Activated CD8-positive, alpha-beta memory T cell treated with anti-CD3 and anti-CD28 coated beads for 48 hours (primary cell): ENCODE data around the gene PAOX.
"Not testable (repeated sequence)": the region's sequence is repeated elsewhere in the genome, so short reads cannot be mapped to it uniquely, and the experiment has no call there.

Experiments
- DNase-seq, 3 experiments: peaks; one replicate each; pipeline ENCODE4 v3.0.0-alpha.2; 2020; ENCODE audit warnings: low read depth in 2 of 3, low spot score in 2 of 3

The PAOX gene

DNA sequence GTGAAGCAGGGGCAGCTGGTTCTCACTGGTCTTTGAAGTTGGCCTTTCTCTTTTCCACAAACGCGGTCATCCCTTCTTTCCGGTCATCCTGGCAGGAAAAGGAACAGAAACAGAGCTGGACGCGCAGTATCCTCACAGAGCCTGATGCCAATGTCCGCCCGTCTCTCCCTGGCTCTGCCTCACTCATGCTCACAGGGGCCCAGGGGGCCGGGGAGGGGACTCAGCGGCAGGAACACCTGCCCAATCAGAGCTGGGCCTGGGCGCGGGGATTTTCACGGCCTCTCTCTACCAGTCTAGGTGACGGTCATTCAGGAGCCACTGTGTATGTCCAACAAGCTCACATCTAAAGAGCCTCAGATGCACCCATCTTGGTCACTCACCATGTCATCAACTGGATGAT, 16.2 kb upstream of the PAOX start:
- DNase-seq, result no peak

DNA sequence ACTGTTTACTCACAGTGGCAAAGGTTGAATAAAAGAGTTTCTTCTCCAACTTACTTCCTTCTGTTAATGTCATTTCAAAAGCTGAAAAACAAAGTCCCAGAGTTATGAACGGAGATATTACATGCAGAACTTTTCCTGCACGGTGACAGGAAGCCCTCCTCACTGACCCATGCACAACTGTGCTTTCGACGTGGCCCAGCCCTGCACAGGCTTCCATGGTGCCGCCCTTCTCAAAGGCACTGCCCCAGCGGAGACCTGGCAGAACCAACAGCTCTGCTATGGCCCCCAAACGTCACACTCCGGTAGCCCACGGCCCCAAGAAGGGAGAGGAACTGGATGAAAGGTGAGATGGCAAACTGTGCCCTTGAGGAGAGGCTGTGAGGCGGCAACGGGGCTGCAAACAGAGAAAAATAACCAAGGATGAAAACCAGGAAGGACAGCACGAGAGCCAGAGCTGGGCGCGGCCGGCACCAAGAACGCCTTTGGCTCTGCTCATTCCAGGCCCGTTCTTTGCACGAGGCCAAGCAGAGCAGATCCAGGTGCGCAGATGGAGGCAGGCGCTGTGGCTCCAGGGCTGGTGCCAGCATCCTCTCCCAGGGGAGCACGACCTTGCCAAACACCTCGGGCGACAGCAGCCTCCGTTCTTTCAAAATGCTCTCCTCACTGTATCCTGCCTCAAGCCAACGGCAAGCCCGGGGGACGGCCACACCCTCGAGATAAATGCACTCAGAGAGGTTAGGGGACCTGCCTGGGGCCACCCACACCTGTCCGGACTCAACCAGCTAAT, 14.2 kb upstream of the PAOX start:
- DNase-seq, result no peak

DNA sequence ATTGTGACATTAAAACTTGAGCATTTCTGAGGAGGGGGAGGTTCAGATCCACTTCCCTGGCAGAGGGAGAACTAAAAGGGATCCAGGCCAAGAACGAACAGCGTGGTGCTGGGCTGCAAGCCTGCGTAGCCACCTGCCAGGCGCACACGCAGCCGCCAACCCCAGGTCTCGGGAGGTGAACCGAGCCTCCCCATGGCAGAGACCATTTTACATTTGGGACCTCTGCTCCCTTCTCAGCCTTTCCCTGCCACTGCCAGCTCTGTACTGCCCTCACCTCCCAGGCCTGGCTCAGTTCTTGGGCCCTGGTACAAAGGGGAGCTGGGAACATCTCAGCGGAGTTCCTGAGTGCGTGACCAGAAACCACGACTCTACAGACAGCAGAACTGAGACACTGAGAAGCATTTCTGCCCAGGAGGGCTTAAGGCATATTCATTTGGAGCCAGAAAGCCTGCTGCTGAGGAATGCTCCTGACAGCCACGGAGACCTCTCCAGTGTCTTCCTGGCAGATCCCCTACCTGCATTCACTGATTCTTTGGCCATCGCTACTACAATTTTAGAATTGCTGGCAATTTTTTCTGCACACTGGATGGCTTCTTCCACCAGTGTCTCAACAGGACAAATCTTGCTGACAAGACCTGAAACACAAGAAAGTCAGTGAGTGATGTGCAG, 13.5 kb upstream of the PAOX start:
- no peak for DNase-seq

DNA sequence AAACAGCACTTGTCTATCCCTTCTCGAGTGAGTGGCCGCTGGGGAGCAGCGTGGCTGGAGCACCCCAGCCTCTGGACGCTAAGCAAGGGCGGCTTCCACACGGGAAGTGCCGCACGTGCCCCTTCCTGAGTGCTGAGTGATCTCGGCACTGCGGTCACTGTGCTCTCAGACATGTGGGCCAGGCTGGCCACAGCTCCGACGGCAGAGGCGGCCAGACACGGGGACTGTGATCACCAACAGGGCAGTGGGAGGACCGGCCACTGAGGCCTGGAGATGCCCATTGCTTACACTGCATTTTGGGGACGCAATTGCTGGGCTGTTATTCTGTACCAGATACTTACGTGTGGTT, 13.0 kb upstream of the PAOX start:
- no peak for DNase-seq

DNA sequence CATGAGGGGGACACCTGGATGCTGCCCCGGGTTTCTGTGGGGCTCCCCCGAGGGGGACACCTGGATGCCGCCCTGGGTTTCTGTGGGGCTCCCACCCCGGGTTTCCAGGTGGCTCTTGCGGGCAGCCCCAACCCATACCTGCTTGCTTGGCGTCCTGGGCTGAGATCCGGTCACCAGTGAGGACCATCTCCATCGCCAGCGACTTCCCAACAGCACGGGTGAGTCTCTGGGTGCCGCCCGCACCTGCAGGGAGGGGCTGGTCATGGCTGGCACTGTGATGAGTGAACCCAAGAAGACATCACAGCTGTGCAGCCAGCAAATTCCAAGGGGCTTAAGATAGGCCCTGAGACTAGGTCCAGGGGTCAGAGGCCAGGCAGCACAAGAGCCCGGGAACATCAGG, 12.3 kb upstream of the PAOX start:
- no peak for DNase-seq

DNA sequence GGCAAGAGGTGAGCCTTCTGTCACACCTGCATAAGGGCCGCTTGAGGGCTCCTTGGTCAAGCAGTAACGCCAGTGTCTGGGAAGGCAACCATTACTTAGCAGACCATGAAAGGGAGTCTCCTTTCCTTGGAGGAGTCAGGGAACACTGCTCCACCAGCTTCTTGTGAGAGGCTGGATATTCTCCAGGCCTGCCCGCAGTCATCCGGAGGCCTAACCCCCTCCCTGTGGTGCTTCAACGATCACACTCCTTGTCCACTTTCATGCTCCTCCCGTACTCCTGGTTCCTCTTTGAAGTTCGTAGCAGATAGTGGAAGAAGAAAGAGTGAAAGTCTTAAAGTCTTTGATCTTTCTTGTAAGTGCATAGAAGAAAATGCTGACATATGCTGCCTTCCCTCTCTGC, 11.6 kb upstream of the PAOX start:
- not testable (repeated sequence) for DNase-seq

DNA sequence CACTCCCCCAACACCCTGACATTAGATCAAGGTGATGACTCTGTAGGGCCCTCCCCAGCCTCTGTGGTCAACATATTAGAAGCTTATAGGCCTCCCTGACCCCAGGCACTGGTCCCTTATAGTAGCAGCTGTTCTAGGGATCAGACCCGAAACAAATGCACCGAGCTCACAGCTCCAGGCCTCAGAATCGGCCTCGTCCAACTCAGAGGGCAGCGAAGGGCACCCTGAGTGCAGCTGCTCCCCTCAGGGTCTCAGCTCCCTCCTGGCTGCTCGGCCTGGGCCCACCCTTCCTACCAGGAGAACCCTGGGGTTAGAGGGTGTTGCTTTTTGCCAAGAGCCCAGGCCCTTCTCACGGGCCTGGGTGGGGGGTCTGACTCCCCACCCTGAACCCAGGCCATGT, 10.9 kb upstream of the PAOX start:
- DNase-seq, result no peak

DNA sequence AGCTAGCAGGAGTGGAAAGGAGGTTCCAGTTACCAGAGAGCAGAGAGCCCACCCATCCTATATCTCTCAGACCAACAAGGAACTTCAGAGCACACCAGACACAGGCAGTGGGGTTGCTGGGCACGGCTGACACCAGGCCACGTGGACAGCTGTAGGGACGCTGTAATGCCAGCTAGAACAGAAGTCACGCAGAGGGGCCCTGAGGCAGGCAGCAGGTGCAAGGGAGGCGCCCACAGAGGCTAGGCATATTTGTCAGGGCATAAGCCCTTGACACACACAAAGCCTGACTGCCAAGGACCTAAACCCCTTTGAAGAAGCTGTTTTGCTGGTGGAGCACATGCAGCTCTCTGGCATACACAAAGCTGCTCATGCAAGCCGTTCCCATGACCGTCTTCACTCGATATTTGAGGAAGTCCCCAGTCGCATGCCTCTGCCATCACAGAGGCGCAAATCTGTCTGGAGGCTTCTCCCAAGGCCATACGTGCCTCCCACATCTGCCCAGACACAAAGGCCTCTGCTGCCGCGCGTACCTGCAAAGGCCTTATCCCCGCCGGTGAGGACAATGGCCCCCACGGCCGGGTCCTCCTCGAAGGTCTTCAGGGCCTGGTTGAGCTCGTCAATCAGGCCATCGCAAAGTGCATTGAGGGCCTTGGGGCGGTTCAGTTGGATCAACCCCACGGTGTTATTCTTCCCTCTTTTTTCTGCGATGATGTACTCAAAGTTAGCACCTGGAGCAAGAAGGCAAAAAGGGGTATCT, 8.9 kb upstream of the PAOX start:
- DNase-seq, result no peak

DNA sequence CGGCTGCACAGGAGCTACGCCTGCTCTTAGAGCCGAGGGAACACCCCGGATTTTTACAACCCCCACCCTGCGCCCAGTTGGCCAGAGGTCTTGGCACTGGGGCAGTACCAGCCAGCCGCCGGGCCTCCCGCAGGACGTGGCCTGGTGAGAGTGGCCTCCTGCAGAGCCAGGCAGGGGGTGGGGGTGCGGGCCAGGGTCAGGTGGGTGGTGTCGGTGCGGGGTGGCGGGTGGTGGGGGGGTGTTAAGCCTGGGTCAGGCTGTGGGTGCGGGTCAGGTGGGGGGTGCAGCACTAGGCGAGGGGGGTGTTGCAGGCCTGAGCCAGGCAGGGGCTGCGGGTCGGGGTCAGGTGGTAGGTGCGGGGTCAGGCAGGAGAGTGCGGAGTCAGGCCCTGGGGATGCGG, 6.6 kb upstream of the PAOX start:
- DNase-seq, result no peak

DNA sequence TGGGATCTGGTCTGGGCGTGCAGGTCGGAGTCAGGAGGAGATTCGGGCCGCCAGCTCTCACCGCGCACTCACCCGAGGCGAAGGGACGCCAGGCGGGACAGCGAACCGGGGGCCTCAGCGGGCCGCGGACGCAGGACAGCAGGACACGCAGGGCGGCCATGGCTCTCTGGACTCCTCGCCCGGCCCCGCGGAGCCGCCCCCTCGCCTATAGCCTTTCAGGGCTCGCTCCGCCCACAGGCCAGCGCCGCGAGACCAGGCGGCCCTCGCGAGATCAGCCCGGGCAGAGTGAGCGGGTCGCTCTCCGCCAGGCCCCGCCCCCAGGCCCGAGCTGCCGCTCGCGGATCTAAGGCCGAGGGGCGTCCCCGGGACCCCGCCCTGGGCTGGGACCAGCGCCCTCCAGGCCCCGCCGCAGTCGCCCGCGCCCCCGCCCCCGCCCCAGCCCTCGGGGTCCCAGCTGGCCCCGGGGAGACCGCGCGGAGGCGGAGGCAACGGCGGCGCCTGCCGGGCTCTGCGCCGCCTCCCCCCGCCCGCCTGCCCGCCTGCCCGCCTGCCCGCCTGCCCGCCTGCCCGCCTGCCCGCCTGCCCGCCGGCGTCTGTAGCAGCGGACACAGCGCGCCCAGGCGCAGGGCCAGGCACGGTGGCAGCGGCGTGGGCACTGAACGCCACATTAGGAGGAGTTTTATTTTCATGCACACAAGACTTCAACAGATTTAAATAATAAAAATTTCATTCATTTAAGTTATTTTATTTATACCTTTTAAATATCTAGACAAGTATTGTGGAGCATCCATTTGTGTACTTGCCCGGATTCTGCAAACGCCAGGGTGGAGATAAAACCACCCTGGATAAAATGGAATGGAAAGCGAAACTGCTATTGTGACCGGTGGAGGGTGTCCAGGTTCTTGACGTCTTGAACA, 5.6 kb upstream of the PAOX start, which contains the start of gene ECHS1:
Gene ECHS1 (minus strand): TSS at position 181 of the 917 bp plus-strand sequence. CDS start 21 bp downstream, at position 160.
- DNase-seq, result peak; percentile 83 to 90 (median 89)

DNA sequence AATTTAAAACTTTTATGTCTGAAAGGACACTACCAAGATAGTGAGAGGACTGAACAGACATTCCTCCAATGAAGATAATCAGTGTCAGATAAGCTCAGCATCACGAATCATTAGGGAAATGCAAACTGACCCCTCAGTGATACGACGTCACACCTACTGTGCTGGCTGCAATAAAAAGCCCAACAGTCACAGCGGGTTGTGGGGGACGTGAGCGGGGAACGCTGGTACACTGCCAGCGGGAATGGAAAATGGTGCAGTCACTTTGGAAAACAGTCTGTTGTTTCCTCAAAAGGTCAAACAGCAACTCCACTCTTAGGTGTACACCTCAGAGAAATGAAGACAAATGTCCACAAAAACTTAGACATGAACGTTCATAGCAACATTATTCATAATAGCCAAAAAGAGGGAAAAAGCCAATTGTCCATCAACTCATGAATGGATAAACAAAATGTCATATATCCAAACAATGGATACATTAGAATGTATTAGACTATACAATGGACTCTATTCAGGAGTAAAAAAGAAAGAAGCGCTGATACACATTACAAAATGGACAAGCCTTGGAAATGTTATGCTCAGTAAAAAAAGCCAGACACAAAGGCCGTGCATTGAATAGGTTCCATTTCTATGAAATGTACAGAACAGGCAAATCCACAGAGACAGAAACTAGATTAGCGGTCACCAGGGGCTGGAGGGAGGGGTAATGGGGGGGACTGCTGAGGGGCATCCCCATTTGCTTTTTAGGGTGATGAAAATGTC, 3.5 kb upstream of the PAOX start:
- no peak for DNase-seq

DNA sequence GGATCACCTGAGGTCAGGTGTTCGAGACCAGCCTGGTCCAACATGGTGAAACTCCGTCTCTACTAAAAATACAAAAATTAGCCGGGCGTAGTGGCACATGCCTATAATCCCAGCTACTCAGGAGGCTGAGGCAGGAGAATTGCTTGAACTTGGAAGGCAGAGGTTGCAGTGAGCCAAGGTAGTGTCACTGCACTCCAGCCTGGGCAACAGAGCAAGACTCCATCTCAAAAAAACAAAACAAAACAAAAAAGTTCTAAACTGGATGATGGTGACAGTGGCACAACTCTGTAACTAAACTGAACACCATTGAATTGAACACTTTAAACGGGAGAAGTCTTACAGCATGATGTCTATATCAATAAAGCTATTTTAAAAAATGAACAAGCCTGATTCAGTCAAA, 2.9 kb upstream of the PAOX start:
- DNase-seq, result not testable (repeated sequence)

DNA sequence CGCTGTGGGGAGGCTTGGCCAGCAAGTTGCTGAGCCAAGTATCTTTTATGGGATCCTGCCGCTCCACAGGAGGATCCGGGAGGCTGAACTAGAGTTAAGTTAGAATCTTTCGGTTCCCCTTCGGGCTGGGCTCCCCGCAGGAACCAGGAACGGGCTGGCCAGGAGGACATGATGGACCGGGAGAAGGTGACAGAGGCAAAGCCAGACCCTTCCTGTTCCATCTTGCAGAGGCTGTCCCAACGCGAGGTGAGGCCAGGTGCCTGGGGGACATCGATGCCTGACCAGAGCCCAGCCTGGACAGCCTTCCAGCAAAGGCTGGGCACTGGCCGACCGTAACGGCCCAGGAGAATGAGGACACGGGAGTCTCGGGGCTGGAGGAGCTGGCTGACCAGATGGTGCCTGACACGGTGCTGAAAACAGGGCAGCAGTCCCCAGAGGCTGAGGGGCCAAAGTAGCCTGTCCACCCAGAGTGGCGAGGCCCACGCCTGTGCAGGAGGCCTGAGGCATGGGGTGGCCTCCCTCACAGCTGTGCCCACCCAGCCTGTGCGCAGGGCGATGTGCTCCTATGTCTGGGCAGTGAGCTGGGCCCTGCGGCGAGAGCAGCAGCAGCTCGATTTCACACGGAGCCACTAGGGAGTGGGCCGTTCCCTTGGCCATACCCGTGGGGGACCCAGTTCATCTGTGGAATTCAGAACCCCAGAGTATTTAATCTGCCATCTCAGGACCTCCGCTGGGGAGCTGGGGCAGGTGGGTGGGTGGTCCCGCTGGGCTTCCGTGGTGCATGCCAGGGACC, 1.8 kb upstream of the PAOX start:
- no peak for DNase-seq

DNA sequence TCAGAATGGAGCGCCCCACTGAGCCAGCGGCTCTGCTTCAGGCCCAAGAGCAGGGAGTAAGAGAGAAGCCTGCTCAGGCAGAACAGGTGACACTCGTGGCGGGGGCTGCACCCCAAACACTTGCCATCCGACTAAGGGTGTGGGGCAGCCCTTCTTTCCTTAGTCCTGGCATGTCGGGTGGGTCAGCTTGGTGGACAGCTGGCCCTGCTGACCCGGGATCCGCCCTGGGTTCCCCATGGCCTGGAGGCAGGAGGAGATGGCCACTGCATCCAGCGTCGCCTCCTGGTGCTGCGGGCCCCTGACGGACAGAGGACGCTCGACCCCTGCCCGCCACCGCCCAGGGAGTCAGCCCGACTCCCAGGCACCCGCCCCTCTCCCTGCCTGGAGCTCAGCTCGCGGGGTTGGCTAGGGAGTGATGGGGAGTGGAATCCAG, 1.2 kb upstream of the PAOX start:
- no peak for DNase-seq

DNA sequence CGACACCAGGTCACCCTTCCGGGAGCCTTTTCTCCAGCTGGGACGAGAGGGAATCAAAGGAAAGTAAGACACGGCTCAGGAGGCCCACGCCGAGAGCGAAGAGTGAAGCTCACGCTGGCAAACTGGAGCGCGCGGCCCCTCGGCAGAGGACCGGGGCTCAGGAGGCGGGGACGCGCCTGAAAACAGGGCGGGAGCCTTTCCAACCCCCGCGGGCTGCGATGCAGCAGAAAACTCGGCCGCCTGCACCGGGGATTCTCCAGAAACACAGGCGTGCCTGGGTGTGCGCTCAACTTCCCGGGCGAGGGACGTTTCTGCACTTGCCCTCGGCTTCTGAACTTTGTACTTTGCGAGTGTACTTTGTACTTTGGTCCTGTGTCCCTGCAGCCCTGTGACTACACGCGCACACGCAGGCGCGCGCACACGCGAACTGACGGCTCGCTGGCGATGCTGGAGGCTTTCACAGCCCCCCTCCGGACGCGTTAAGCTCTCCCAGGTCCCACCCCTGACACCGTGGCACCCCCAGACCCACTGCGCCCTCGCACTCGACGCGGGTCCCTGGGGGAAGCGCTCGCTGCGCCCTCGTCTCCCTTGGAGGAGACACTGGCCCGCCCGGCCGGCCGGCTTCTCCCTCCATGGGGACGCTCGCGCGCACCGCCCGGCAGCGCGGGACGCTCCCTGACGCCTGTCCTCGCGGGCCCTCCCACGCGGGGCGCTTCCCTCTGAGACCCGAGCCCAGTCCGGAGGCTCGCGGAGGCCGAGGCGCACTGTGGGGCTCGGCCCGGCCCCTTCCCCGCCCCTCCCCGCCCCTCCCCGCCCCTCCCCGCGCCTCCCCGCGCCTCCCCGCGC, 588 bp upstream of the PAOX start:
- DNase-seq, result peak in 1 of 3 experiments; percentile 32

DNA sequence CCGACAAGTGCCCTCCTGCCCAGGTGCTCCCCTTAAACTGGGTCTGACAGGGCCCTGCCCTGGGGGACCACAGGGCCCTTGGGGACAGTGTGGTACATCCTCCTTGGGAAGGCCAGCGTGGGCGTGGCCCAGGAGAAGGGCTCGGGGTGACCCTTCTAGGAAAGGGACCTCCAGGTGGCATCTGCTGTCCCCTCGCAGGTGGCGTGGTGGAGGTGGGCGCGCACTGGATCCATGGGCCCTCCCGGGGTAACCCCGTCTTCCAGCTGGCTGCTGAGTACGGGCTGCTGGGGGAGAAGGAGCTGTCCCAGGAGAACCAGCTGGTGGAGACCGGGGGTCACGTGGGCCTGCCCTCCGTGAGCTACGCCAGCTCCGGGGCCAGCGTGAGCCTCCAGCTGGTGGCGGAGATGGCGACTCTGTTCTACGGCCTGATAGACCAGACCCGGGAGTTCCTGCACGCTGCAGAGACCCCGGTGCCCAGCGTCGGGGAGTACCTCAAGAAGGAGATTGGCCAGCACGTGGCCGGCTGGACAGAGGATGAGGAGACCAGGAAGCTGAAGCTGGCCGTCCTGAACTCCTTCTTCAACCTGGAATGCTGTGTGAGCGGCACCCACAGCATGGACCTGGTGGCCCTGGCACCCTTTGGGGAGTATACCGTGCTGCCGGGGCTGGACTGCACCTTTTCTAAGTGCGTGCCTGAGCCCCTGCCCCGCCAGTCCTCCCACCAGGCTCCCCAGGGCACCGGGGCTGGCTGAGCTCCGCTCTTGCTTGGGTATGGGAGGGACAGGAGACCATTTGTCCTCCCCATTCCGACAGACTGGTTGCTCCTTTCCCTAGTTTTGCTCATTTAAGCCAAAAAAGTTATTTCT, 972 bp downstream of the PAOX start:
- no peak for DNase-seq

DNA sequence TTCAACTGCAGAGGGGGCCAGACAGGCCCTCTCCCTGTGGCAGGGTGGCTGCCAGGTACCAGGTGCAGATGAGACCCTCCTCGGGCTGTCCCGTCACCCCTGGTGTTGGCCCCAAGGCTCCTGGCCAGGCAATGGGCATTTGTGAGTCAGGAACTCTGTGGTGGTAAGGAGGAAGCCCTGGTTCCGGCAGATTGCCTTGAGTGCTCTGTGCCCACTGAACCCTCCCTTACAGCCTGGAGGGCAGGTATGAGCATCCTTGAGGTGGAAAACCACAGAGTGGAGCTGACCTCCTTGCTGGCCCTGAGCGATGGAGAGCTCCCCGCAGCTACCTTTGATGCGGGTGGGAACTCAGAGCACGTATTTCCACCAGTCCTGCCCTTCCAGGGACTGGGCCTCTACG, 2.0 kb downstream of the PAOX start:
- no peak for DNase-seq

DNA sequence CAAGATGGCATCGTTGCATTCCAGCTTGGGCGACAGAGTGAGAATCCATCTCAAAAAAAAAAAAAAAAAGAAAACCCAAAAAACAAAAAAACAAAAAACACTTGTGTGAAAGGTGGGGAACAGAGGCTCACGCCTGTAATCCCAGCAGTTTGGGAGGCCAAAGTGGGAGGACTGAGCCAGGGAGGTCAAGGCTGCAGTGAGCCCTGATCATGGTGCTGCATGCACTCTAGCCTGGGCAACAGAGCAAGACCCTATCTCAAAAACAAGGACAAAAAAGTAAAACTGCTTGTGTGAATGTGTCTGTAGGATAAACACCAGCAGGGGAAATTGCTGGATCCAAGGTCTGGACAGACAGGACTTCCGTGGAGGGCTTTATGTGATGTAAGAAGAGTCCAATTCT, 4.5 kb downstream of the PAOX start:
- no peak for DNase-seq
